GM20000 (cell line): Measurements from ENCODE around the gene CPEB3.
A peak's percentile ranks its signal among the peaks of the same experiment; 100 is the strongest.

ENCODE experiments used
- DNase-seq: peaks from one replicate; pipeline ENCODE4 v3.0.0; 2012; ENCODE audit warnings: low spot score
- CTCF ChIP-seq: IDR thresholded peaks from 2 replicates; pipeline ENCODE4 v1.5.1; 2012; ENCODE audit warnings: mild to moderate bottlenecking, control low read depth; ENCODE audit errors: extremely low read depth, missing control alignments

CPEB3 gene

GRCh38 chr10:92014620-92015019 is 276.3 kb downstream of the CPEB3 start:
- no peak for TF ChIP-seq CTCF
- DNase-seq: no peak

GRCh38 chr10:92011560-92012214 is 279.2 kb downstream of the CPEB3 start:
- peak; percentile 18 for DNase-seq
- TF ChIP-seq CTCF: no peak

DNA sequence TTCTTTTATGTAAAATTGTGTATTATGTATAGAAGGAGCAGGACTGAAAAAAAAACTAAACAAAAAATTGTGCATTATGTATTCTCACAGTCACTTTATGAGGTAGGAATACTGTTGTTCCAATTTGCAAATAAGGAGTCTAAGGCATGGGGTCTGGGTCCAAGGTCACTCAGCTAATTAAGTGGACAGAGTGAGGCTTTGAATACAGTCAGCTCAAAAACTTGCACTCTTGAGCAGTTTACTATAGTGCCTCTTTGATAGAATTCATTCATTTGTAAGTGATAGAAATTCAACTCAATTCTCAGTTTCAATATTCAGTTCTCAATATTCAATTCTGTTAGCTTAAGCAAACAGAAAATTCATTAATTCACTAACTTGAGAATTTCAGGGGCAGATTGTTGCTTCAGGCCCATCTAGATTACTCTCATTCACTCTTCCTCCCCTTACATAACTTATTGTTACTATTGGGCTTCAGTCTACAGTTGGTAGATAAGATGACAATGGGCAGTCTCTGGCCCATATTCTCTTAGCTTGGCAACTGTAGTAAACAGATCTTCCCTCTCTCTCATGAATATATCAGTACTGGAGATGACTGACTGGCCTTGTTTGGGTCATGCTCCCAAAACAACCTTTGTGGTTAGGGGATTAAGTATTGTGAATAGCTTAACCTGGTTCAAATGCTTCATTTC is 280.7 kb downstream of the CPEB3 start:
- no peak for DNase-seq
- TF ChIP-seq CTCF: no peak

DNA sequence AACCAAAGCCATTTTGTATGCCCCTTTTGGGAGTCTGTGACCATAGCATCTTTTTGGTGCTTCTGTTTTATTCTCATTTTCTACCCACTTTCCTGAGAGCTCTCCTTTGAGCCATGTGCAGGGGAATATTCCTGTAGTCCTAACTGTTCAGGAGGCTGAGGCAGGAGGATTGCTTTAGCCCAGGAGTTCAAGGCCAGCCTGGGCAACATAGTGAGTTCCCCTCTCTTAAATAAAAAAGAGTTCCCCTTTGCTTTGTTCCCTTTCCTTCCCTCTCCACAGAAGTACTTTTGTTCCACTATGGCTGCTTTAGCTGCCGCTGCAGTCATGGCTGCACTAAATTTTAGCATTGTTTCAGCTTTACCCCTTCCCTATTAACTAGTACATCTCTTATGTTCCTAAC is 281.4 kb downstream of the CPEB3 start:
- TF ChIP-seq CTCF: no peak
- DNase-seq: no peak

GRCh38 chr10:92005978-92006377 is 284.9 kb downstream of the CPEB3 start:
- no peak for DNase-seq
- TF ChIP-seq CTCF: no peak

- DNase-seq: no peak
- TF ChIP-seq CTCF: no peak
These were observed 287.6 kb downstream of the CPEB3 start for GRCh38 chr10:92003258-92003657.

DNA sequence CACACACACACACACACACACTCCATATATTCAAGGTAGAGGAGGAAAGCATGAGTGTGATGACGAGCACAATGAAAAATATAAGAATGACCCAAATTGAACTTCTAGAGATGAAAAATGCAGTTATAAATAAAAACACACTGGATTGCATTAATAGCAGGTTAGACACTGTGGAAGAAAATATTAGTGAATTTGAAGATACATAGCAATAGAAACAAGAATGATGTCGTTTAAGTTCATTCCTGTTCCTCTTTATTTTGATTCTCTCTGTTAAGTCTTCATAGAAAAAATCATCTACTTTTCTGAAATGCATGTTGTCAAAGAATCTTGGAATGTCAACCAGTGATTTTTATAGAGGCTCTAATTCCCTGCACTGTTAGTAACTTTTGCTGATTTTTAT is 288.9 kb downstream of the CPEB3 start:
- DNase-seq: no peak

More for the DNA sequence above, 288.9 kb downstream of the CPEB3 start:
- TF ChIP-seq CTCF: no peak
